SK-N-MC (cell line): ENCODE data around the gene AGO1.
"Not testable (repeated sequence)": the region's sequence is repeated elsewhere in the genome, so short reads cannot be mapped to it uniquely, and the experiment has no call there.

ENCODE experiments used
- DNase-seq: peaks from one replicate; pipeline ENCODE4 v3.0.0-alpha.2; 2011; ENCODE audit warnings: low read depth, low spot score
- H3K27ac ChIP-seq: fragments of 200-600 bp; sonication (generic); 2 replicates; pipeline ENCODE4 v1.5.1; 2016; ENCODE audit warnings: mixed run types
- H3K36me3 ChIP-seq: fragments of 200-600 bp; sonication (generic); 2 replicates; pipeline ENCODE4 v1.6.1; 2017; ENCODE audit warnings: antibody characterized with exemption, low read length, mixed read lengths; ENCODE audit not compliant: insufficient read depth
- H3K4me3 ChIP-seq: fragments of 200-600 bp; sonication (generic); 2 replicates; pipeline ENCODE4 v1.5.1; 2016
- H3K9ac ChIP-seq: fragments of 200-600 bp; sonication (generic); 2 replicates; pipeline ENCODE4 v1.8.0; 2017; ENCODE audit warnings: mixed run types, mixed read lengths; ENCODE audit not compliant: insufficient read length
- H3K9me3 ChIP-seq: fragments of 200-600 bp; sonication (generic); 2 replicates; pipeline ENCODE4 v1.6.1; 2017; ENCODE audit warnings: low read depth, mild to moderate bottlenecking, antibody characterized with exemption, low read length, moderate library complexity, mixed read lengths
- EZH2 ChIP-seq: fragments of 200-600 bp; sonication (generic); IDR thresholded peaks from one replicate; pipeline ENCODE4 v1.6.1; 2017; ENCODE audit warnings: antibody characterized with exemption
- FOXP2 ChIP-seq: optimal IDR thresholded peaks from 2 replicates; pipeline ENCODE3; 2011; ENCODE audit warnings: mild to moderate bottlenecking, moderate library complexity; ENCODE audit not compliant: insufficient read depth; ENCODE audit errors: extremely low read length, control extremely low read depth
- POLR2AphosphoS5 ChIP-seq: IDR thresholded peaks from 2 replicates; pipeline ENCODE4 v1.6.1; 2012; ENCODE audit warnings: mild to moderate bottlenecking, low read depth, low read length, borderline replicate concordance

AGO1 gene

GRCh38 chr1:35962952-35963351 lies 79.9 kb downstream of the AGO1 start:
- DNase-seq = no peak
- Histone ChIP-seq H3K9me3 (no peaks in the 10 kb centered on the region), H3K36me3 (peaks cover 6% of the 10 kb centered on the region), H3K9ac (no peak overlapping the region), H3K27ac (no peak overlapping the region), H3K4me3 (no peak overlapping the region)
- no peak for TF ChIP-seq POLR2AphosphoS5
- no peak for TF ChIP-seq EZH2
- TF ChIP-seq FOXP2 = no peak

- not testable (repeated sequence) for DNase-seq, H3K9me3 ChIP-seq, H3K4me3 ChIP-seq, H3K27ac ChIP-seq, H3K9ac ChIP-seq
- H3K36me3 ChIP-seq = peaks cover 15% of the 10 kb centered on the region
These were observed 81.3 kb downstream of the AGO1 start for GRCh38 chr1:35964277-35964676.

- Histone ChIP-seq H3K9me3 (no peaks in the 10 kb centered on the region), H3K36me3 (peaks cover 26% of the 10 kb centered on the region), H3K27ac (no peak overlapping the region), H3K4me3 (no peak overlapping the region), H3K9ac (no peak overlapping the region)
- DNase-seq = no peak
- TF ChIP-seq POLR2AphosphoS5 (no peak), FOXP2 (no peak), EZH2 (no peak)
These were observed 85.4 kb downstream of the AGO1 start for GRCh38 chr1:35968396-35968795.

GRCh38 chr1:35971601-35972000 lies 88.6 kb downstream of the AGO1 start:
- H3K4me3 ChIP-seq = no peak overlapping the region
- H3K27ac ChIP-seq = no peak overlapping the region
- no peaks in the 10 kb centered on the region for H3K9me3 ChIP-seq
- peaks cover 46% of the 10 kb centered on the region for H3K36me3 ChIP-seq
- no peak overlapping the region for H3K9ac ChIP-seq
- DNase-seq = no peak
- no peak for TF ChIP-seq FOXP2
- TF ChIP-seq POLR2AphosphoS5 = no peak

- H3K4me3 ChIP-seq, H3K9me3 ChIP-seq, H3K27ac ChIP-seq, DNase-seq, H3K9ac ChIP-seq: not testable (repeated sequence)
- H3K36me3 ChIP-seq = peaks cover 46% of the 10 kb centered on the region
These were observed 89.6 kb downstream of the AGO1 start for GRCh38 chr1:35972631-35973030.

GRCh38 chr1:35980090-35980489 lies 97.1 kb downstream of the AGO1 start:
- DNase-seq = no peak
- Histone ChIP-seq H3K27ac (no peak overlapping the region), H3K9ac (no peak overlapping the region), H3K9me3 (no peaks in the 10 kb centered on the region), H3K36me3 (peaks cover 30% of the 10 kb centered on the region; the same call in 1 of the 2 replicates), H3K4me3 (no peak overlapping the region)
- no peak for TF ChIP-seq EZH2
- TF ChIP-seq FOXP2 = no peak
- TF ChIP-seq POLR2AphosphoS5 = no peak
